ENCODE measurements around the gene PRTN3. TPM values are rescaled to one million over a fixed set of nuclear protein-coding genes. Genes with fewer than 3 reads are reported as not detected.
A peak's percentile ranks its signal among the peaks of the same experiment; 100 is the strongest.

The PRTN3 gene
- total RNA-seq, 1 donor from 2014 or later = not detected

GRCh38 chr19:801030-801860 is 39.6 kb upstream of the PRTN3 start:
- DNase-seq (ENCODE audit: low spot score) = no peak
- Mint-ChIP-seq H3K4me1 (ENCODE audit: unreplicated experiment) (peaks cover 32% of the 10 kb centered on the region), H3K27me3 (ENCODE audit: unreplicated experiment) (peaks cover 35% of the 10 kb centered on the region), H3K36me3 (ENCODE audit: low read depth, unreplicated experiment) (peaks cover 29% of the 10 kb centered on the region), H3K9me3 (ENCODE audit: unreplicated experiment) (no peaks in the 10 kb centered on the region), H3K27ac (ENCODE audit: unreplicated experiment) (no peak overlapping the region), H3K4me3 (ENCODE audit: unreplicated experiment) (no peak overlapping the region)
- no peak for TF ChIP-seq CTCF (IDR thresholded peaks at IDR 0.05; ENCODE audit: unreplicated experiment)

GRCh38 chr19:801861-802497 is 38.8 kb upstream of the PRTN3 start:
- H3K36me3 Mint-ChIP-seq (ENCODE audit: low read depth, unreplicated experiment) = peaks cover 34% of the 10 kb centered on the region
- peaks cover 38% of the 10 kb centered on the region for H3K27me3 Mint-ChIP-seq (ENCODE audit: unreplicated experiment)
- peaks cover 32% of the 10 kb centered on the region for H3K4me1 Mint-ChIP-seq (ENCODE audit: unreplicated experiment)
- TF ChIP-seq CTCF (IDR thresholded peaks at IDR 0.05; ENCODE audit: unreplicated experiment) = no peak
- no peak overlapping the region for H3K27ac Mint-ChIP-seq (ENCODE audit: unreplicated experiment)
- peak overlapping the region; percentile 21 for H3K4me3 Mint-ChIP-seq (ENCODE audit: unreplicated experiment)
- DNase-seq (ENCODE audit: low spot score) = no peak
- H3K9me3 Mint-ChIP-seq (ENCODE audit: unreplicated experiment) = no peaks in the 10 kb centered on the region

GRCh38 chr19:802498-803098 is 38.2 kb upstream of the PRTN3 start:
- DNase-seq (ENCODE audit: low spot score) = no peak
- TF ChIP-seq CTCF (IDR thresholded peaks at IDR 0.05; ENCODE audit: unreplicated experiment) = no peak
- Mint-ChIP-seq H3K36me3 (ENCODE audit: low read depth, unreplicated experiment) (peaks cover 41% of the 10 kb centered on the region), H3K9me3 (ENCODE audit: unreplicated experiment) (no peaks in the 10 kb centered on the region), H3K4me1 (ENCODE audit: unreplicated experiment) (peaks cover 37% of the 10 kb centered on the region), H3K4me3 (ENCODE audit: unreplicated experiment) (peak overlapping the region; percentile 21), H3K27ac (ENCODE audit: unreplicated experiment) (peak overlapping the region; percentile 46), H3K27me3 (ENCODE audit: unreplicated experiment) (peaks cover 43% of the 10 kb centered on the region)

- peaks cover 44% of the 10 kb centered on the region for H3K36me3 Mint-ChIP-seq (ENCODE audit: low read depth, unreplicated experiment)
- TF ChIP-seq CTCF (IDR thresholded peaks at IDR 0.05; ENCODE audit: unreplicated experiment) = no peak
- no peak overlapping the region for H3K27ac Mint-ChIP-seq (ENCODE audit: unreplicated experiment)
- H3K4me1 Mint-ChIP-seq (ENCODE audit: unreplicated experiment) = peaks cover 40% of the 10 kb centered on the region
- no peak overlapping the region for H3K4me3 Mint-ChIP-seq (ENCODE audit: unreplicated experiment)
- no peak for DNase-seq (ENCODE audit: low spot score)
- no peaks in the 10 kb centered on the region for H3K9me3 Mint-ChIP-seq (ENCODE audit: unreplicated experiment)
- H3K27me3 Mint-ChIP-seq (ENCODE audit: unreplicated experiment) = peaks cover 47% of the 10 kb centered on the region
Measured at GRCh38 chr19:803099-803561, 37.7 kb upstream of the PRTN3 start.

All from endothelial cell (in vitro differentiated cells).